Measurements from ENCODE around the gene PIK3CD. TPM values are rescaled to one million over a fixed set of nuclear protein-coding genes. Genes with fewer than 3 reads are reported as not detected.

The PIK3CD gene
- total and polyA plus RNA-seq, 2 of the 8 experiments (the other 6 are each of a cell fraction or from before 2014, with no cell fraction given), result 20.6 to 24.1 TPM

GRCh38 chr1:9706178-9706577, 54.6 kb downstream of the PIK3CD start:
- Histone ChIP-seq H3K4ac (replicated peaks; ENCODE audit: insufficient read length, low read depth, low read length) (no peak overlapping the region), H2BK15ac (ENCODE audit: low read length) (no peak overlapping the region), H2BK12ac (ENCODE audit: low read depth, low read length) (no peak overlapping the region), H3K4me2 (ENCODE audit: insufficient read depth in 1 of 2, low read depth in 2 of 2, low read length in 2 of 2) (no peak overlapping the region), H2AK5ac (ENCODE audit: low read depth, low read length) (no peak overlapping the region), H4K20me1 (replicated peaks in 1 of 2; ENCODE audit: control insufficient read depth in 1 of 2, insufficient read depth in 2 of 2, low read length in 2 of 2) (peaks cover 0 to 1% of the 10 kb centered on the region in 2 experiments), H3K23ac (ENCODE audit: insufficient read length) (no peak overlapping the region), H3K18ac (ENCODE audit: extremely low read depth, low read length) (no peak overlapping the region), H3K4me3 (ENCODE audit: extremely low read depth in 1 of 4, insufficient read depth in 2 of 4, low read depth in 3 of 4, low read length in 4 of 4) (no peak overlapping the region), H3K79me1 (ENCODE audit: low read depth, low read length) (no peaks in the 10 kb centered on the region), H4K91ac (replicated peaks; ENCODE audit: insufficient read length, low read length) (no peak overlapping the region), H2BK5ac (ENCODE audit: low read depth, low read length) (no peak overlapping the region), H3K4me1 (replicated peaks in 1 of 4; ENCODE audit: control insufficient read depth in 3 of 4, insufficient read depth in 4 of 4, low read length in 3 of 4) (no peaks in the 10 kb centered on the region), H3K9ac (replicated peaks in 1 of 4; ENCODE audit: extremely low read depth in 1 of 4, low read depth in 3 of 4, low read length in 3 of 4) (no peak overlapping the region), H2BK120ac (replicated peaks; ENCODE audit: low read depth, low read length) (no peak overlapping the region), H4K5ac (ENCODE audit: insufficient read length, low read depth, low read length) (no peak overlapping the region), H3K14ac (ENCODE audit: insufficient read length) (no peak overlapping the region), H3K36me3 (ENCODE audit: control insufficient read depth in 2 of 4, insufficient read depth in 4 of 4, low read length in 3 of 4) (peaks cover 0 to 3% (median 2%) of the 10 kb centered on the region in 4 experiments; a peak in 2 of 8 replicates), H4K8ac (ENCODE audit: extremely low read depth, insufficient read depth, low read length) (no peak overlapping the region), H3K79me2 (ENCODE audit: control insufficient read depth in 1 of 2, insufficient read depth in 2 of 2, low read length in 2 of 2) (no peaks in the 10 kb centered on the region; a peak in 1 of 4 replicates), H3K27ac (ENCODE audit: low read depth, low read length) (no peak overlapping the region), H3K23me2 (ENCODE audit: low read depth, low read length) (no peaks in the 10 kb centered on the region), H2AFZ (ENCODE audit: low read length) (no peak overlapping the region), H3K56ac (replicated peaks; ENCODE audit: insufficient read length, low read depth, low read length) (no peak overlapping the region), H2BK20ac (ENCODE audit: low read length) (no peak overlapping the region), H3K9me3 (ENCODE audit: insufficient read depth in 2 of 2, low read depth in 1 of 2, low read length in 1 of 2) (no peaks in the 10 kb centered on the region), H3K27me3 (replicated peaks in 1 of 4; ENCODE audit: control insufficient read depth in 3 of 4, extremely low read depth in 1 of 4, insufficient read depth in 3 of 4, low read length in 3 of 4) (no peaks in the 10 kb centered on the region)
- 76% methylated on average over 4 of the region's 4 CpGs; no CpG with 5 or more reads in 1 of the 2 experiments for WGBS, 2 experiments (ENCODE audit: extremely low coverage in 1 of 2, insufficient coverage in 1 of 2, insufficient read length in 1 of 2, insufficient replicate concordance in 2 of 2, low coverage in 1 of 2, low lambda C conversion rate in 2 of 2, missing lambda C conversion rate in 1 of 2)
- FAIRE-seq (no peak), DNase-seq (ENCODE audit: low read depth in 1 of 2, low spot score in 2 of 2) (no peak)
- ChIA-PET POLR2A (ENCODE audit: partially characterized antibody) (no interaction called here), CTCF (ENCODE audit: partially characterized antibody) (interaction anchor here (0.6 to 6.9 kb wide), 2 partner anchors 14 to 80 kb away, joined by 3 to 62 read pairs; no protein-coding TSS in a partner anchor)
- TF ChIP-seq CTBP2 (IDR thresholded peaks at IDR 0.05; ENCODE audit: borderline replicate concordance, insufficient read depth, insufficient read length, low read length), result no peak
- no peak for TF ChIP-seq RXRA (IDR thresholded peaks at IDR 0.05; ENCODE audit: insufficient read depth, low read depth, low read length)
- TF ChIP-seq RNF2 (IDR thresholded peaks at IDR 0.05; ENCODE audit: borderline replicate concordance, low read depth, low read length, missing control alignments, poor library complexity, severe bottlenecking), result no peak
- TF ChIP-seq FOSL1 (IDR thresholded peaks at IDR 0.05; ENCODE audit: insufficient read depth, low read depth, low read length), result no peak
- no peak for TF ChIP-seq GTF2F1 (IDR thresholded peaks at IDR 0.05; ENCODE audit: borderline replicate concordance, low read depth, low read length)
- TF ChIP-seq POU5F1 (IDR thresholded peaks at IDR 0.05; ENCODE audit: low read depth, low read length), result no peak
- no peak for TF ChIP-seq RAD21 (IDR thresholded peaks at IDR 0.05 in 1 of 2, conservative IDR thresholded peaks at IDR 0.05 in 1 of 2; ENCODE audit: low read depth in 2 of 2, low read length in 2 of 2)
- no peak for TF ChIP-seq BCL11A (IDR thresholded peaks at IDR 0.05; ENCODE audit: low read depth in 2 of 2, low read length in 2 of 2)
- no peak for TF ChIP-seq BRCA1 (IDR thresholded peaks at IDR 0.05; ENCODE audit: low read depth, low read length)
- TF ChIP-seq SIN3A (conservative IDR thresholded peaks at IDR 0.05 in 1 of 2, IDR thresholded peaks at IDR 0.05 in 1 of 2; ENCODE audit: low read depth in 1 of 2, low read length in 2 of 2), result no peak
- no peak for TF ChIP-seq TCF12 (IDR thresholded peaks at IDR 0.05; ENCODE audit: low read depth, low read length)
- no peak for TF ChIP-seq KDM5A (IDR thresholded peaks at IDR 0.05; ENCODE audit: low read length)

All from H1 (cell line).